ENCODE measurements around the gene SDF2L1. TPM values are rescaled to one million over a fixed set of nuclear protein-coding genes. Genes with fewer than 3 reads are reported as not detected.

Gene SDF2L1
- total and polyA plus RNA-seq, 2 of the 13 experiments (the other 11 are each of a cell fraction or from before 2014, with no cell fraction given): 18.0 to 57.4 TPM

- TF ChIP-seq, protein P1, sequence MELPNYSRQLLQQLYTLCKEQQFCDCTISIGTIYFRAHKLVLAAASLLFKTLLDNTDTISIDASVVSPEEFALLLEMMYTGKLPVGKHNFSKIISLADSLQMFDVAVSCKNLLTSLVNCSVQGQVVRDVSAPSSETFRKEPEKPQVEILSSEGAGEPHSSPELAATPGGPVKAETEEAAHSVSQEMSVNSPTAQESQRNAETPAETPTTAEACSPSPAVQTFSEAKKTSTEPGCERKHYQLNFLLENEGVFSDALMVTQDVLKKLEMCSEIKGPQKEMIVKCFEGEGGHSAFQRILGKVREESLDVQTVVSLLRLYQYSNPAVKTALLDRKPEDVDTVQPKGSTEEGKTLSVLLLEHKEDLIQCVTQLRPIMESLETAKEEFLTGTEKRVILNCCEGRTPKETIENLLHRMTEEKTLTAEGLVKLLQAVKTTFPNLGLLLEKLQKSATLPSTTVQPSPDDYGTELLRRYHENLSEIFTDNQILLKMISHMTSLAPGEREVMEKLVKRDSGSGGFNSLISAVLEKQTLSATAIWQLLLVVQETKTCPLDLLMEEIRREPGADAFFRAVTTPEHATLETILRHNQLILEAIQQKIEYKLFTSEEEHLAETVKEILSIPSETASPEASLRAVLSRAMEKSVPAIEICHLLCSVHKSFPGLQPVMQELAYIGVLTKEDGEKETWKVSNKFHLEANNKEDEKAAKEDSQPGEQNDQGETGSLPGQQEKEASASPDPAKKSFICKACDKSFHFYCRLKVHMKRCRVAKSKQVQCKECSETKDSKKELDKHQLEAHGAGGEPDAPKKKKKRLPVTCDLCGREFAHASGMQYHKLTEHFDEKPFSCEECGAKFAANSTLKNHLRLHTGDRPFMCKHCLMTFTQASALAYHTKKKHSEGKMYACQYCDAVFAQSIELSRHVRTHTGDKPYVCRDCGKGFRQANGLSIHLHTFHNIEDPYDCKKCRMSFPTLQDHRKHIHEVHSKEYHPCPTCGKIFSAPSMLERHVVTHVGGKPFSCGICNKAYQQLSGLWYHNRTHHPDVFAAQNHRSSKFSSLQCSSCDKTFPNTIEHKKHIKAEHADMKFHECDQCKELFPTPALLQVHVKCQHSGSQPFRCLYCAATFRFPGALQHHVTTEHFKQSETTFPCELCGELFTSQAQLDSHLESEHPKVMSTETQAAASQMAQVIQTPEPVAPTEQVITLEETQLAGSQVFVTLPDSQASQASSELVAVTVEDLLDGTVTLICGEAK (IDR thresholded peaks at IDR 0.05): no peak
- TF ChIP-seq, protein P1 (CRISPR knock-in tag; IDR thresholded peaks at IDR 0.05): no peak
- no peak for TF ChIP-seq NCOA5 (CRISPR knock-in tag; IDR thresholded peaks at IDR 0.05)
- no peak for TF ChIP-seq TFAP4 (IDR thresholded peaks at IDR 0.05; ENCODE audit: borderline replicate concordance, low read depth)
- no peak for TF ChIP-seq REXO4 (CRISPR knock-in tag; IDR thresholded peaks at IDR 0.05; ENCODE audit: borderline replicate concordance)
- no peak for TF ChIP-seq ATF3 (CRISPR knock-in tag; IDR thresholded peaks at IDR 0.05)
- no peak for TF ChIP-seq ZNF350 (CRISPR knock-in tag; IDR thresholded peaks at IDR 0.05; ENCODE audit: borderline replicate concordance, low read depth)
Measured at GRCh38 chr22:21613553-21614233, 28.4 kb upstream of the SDF2L1 start (continued).
